ENCODE measurements around the gene FBXW12.

Gene FBXW12

GRCh38 chr3:48422272-48422671 is 50.3 kb downstream of the FBXW12 start:
- DNase-seq = no peak

DNA sequence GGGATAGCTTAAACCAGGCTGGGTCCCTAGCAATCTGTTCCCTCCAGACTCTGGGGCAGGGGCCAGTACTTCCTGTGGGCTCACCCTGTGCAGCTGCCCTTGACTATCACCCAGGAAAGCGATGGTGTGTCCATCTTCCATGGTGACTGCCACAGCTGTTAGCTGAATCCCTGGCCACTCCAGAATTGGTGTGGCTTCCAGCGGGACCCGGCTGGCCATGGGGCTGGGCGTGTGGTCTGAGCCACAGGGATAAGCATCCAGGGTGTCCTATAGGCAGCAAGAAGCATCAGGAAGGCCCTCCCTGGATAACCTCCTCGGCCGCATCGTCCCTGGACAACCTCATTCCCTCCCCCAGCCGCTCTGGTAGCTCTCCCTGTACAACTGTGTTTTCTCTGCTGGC is 50.7 kb downstream of the FBXW12 start:
- DNase-seq = no peak

DNA sequence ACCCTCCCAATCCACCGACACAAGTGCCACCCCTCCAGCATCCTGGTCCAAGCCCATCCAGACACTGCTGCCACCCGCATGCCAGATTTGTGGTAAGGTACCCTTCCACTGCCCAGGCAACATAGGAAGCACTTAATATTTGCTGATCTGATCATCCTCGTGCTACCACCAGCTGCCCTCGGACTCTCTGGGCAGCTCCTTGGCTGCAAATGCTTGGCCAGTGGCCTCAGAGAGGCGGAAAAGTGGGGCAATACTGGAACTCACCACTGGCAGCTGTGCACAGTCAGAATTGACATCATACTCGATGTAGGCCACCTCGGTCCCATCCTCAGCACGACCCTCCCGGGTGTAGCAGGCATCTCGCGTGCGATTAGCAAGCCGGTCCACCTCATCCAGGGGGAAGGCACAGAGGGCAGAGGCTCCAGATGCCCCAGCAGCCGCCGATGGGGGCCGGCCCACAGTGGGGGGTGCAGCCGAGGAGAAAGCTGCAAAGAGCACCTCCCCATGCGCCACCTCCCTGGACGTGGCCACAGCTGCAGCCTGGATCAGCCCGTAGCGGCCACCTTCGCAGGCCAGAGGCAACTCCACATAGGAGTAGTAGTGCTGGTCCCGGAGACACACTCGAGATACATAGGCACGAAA is 51.3 kb downstream of the FBXW12 start:
- DNase-seq = peak in 27 of 51 donors; percentile 14 to 71 (median 37)

- peak in 26 of 51 donors; percentile 18 to 53 (median 37) for DNase-seq
Measured at GRCh38 chr3:48423883-48424695, 52.1 kb downstream of the FBXW12 start.

- DNase-seq = peak in 41 of 51 donors; percentile 12 to 85 (median 61)
Measured at GRCh38 chr3:48425281-48425812, 53.3 kb downstream of the FBXW12 start.

GRCh38 chr3:48426401-48426909 is 54.4 kb downstream of the FBXW12 start:
- DNase-seq = peak in 48 of 51 donors; percentile 41 to 98 (median 85)

- peak in 18 of 51 donors; percentile 12 to 78 (median 46) for DNase-seq
Measured at GRCh38 chr3:48426944-48427629, 55.1 kb downstream of the FBXW12 start.

GRCh38 chr3:48427630-48427962 is 55.6 kb downstream of the FBXW12 start:
- peak in 19 of 51 donors; percentile 23 to 77 (median 37) for DNase-seq

DNA sequence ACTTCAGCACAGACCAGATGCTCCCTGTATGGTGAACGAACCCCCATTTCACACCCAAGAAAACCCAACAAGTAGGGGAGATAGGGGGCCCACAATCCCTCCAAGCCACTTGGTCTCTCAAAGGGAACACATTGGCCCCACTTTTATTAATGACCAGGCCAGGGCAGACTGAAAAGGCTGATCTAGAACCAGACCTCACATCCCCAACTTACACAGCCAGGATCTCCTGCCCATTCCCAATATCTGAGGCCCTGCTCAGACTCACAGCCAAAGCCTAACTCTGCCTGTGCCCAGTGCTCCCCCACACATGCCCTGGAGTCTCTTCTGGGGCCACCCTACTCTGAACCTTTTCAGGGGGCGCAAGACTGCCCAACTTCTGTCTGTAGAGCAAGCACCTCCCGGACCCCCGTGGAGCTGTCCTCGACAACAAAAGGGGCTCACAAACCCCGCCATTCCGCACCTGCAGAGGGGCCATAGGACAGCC is 56.1 kb downstream of the FBXW12 start:
- peak in 3 of 51 donors; percentile 29 to 50 (median 37) for DNase-seq

GRCh38 chr3:48428572-48429316 is 56.7 kb downstream of the FBXW12 start:
- peak in 34 of 51 donors; percentile 17 to 75 (median 58) for DNase-seq

DNA sequence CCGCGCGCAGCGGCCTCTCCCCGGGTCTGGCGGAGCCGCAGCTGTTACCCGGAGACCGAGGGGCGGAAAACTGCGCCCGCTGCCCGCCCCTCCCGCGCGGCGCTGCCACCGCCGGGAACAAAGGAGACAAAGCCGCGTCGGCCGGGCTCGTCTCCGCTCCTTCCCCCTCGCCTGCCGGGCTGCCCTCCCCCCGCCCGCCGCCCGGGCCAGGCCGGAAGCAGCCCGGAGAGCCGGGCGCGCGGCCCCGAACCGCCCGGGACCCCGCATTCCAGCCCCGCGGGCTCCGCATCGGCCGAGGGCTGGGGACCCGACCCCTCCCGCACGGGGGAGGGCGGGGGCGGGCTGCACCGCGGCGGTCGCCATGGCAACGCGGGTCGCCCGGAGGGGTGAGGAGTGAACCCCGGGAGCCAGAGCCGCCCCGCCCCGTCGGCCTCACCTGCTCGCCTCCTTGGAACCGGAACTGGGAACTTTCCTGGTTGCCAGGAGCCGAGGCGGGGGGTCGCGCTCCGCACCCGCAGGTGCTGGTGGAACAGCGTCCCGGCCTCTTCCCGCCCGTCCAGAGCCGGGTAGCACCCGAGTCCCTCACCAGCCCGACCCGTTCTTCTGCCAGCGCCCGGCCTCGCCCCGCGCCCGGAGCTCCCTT is 57.4 kb downstream of the FBXW12 start:
- DNase-seq = peak in 47 of 51 donors; percentile 30 to 89 (median 74)

DNA sequence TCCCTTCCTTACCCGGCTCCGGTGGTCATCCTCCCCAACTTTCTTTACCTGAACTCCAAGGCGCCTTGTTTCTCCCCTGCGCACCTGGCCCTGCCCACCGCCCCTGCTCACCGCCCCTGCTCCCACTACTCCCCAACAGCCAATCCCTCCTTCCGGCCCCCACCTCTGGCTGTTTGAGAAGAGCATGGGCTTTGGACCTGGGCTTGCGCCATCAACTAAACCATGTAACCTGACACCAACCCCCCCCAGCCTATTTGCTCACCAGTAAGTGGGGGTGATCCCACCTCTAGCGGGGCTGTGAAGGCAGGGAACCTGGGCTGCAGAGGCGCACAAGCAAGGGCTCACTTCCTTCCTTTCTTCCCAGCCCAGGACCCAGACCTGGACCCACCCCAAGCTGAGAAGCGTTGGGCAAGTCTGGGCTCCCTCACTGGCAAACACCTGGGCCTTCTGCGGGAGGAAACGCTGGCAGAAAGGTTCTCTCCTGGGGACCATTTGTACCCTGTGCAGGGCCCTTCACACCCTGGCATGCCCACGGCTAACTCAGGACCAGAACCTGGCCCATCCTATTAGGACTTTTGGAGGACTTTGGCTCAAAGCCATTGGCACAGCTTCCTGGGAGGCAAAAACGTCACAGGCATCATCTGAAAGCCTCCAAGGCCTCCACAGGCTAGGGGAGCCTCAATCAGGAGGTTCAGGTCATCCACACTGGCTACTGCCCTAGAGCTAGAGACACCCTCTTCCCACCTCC is 58.1 kb downstream of the FBXW12 start, which contains the start of gene PLXNB1:
TSS of gene PLXNB1 (minus strand) at position 127 of the 748 bp plus-strand sequence. CDS start 5,475 bp downstream, outside the sequence.
- peak in 8 of 51 donors; percentile 18 to 38 (median 31) for DNase-seq

DNA sequence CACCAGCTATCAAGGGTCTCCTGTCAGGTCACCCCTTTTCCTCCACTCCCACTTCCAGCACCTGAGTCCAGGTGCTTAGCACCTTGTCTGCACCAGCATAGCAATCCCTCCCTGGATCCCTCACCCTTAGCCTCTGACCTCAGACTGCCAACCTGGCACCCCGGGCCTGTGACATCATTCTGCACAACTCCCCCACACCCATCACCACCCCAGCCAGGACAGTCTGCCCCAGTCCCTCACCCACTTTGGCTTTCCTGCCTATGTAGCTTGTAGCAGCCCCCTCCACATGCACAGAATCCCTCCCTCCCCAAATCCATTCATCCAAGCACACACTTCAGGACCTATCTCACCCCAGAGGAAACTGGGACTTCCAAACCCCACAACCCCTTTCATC is 58.7 kb downstream of the FBXW12 start:
- DNase-seq = no peak

DNA sequence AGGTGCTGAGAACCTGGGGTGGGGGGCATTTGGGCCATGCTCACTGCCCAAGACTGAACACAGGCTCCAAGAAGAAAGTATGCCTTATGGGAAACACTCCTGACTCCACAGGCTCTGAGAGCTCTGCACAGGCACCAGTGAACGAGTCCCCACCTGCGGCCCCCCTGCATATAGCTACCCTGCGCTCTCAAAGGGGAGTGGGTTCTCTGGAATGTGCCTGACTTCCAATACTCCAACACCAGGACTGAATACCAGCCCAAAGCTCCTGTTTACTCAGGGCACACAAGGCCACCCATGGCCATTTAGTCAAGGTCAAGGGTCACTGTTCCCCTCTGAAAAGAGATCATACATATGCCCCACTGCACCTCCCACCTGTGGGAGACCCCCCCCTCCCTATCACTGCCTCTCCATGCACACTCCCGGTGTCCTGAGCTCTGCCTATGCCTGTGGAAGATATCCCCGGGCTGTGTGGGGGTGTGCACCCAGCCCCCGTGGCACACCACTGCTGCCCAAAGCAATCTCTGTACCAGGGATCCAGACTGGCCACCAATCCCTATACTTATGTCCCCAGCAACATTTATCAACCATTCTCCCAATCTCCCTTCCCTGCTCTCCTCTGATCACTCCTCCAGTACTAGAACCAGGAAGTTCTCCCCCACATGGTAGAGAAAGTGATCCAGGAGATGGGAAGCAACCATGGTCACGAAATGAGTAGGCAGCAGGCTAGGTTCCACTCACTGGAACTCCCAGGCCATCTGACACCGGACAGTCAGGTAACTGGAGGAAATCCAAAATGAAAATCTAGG is 59.4 kb downstream of the FBXW12 start:
- no peak for DNase-seq

DNA sequence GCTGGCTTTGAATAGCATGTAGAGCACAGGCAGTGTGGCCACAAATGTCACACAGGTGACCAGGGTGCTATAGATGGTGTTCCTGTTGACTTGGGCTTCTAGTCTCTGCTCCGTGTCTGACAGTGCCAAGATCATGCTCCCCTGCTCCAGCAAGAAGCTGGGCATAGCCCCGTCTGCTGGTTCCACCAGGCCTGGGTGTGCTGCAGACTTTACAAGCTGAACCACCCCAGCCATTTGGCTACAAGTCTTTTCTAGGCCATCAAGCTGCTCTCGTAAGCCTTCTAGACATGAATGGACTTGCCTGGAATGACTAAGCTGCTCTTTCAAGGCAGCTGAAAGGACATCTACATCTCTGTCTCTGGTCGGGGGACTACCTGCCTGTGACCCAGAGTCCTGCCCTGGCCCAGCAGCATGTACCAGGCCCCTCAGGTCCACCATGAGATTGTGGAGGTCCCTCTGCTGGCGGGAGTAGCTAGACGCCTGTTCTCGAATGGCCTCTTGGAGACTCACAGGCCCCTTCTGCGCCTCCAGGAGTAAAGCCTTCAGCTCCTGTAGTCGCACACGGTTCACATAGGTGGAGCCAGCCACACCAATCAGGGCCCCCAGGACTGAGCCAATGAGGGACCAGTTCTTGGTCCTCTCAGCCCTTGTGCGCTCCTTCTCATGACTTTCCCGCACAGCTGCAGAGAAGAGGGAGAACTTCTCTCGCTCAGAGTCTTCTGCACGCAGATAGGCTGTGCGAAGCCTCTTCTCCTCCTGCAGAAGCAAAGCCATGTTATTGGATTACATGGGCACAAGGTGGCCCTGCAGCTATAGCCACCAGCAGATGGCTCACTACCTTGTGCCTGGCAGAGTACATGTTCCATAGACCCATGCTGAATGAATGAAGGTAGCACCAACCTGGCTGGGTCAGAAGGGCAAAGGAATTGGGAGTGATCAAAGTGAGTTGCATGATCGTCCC is 60.7 kb downstream of the FBXW12 start:
- peak in 1 of 51 donors; percentile 10 for DNase-seq

DNA sequence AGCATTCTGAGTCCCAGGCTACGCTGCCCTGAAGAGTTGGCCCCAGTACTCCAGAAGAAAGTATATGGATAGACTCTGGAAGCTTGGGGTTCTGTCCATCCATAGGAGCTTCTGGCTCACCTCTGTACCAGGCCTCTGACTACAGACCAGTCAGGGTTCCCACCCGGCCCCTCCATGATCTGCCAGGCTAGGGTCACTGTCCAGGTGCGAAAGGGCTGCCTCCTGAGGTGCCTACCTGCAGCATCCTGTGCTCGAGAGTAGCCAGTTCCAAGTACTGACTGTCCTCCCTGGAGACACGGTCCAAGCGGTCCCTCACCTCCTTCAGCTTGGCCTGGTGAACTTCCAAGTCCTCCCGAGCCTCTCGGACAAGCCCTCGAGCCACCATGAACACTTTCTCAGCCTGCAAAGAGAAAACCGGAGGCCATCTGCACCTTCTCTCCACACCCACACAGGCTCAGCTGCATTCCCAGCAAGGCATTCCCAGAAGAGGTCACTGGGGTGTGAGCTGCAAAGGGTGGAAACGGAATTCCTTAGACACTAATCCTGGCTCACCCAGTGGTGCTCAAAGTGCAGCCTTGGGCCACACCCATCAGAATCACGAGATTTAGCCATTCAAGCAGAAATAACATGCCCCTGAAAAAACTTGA is 61.6 kb downstream of the FBXW12 start:
- no peak for DNase-seq
